22Rv1 (cell line): ENCODE data around the gene PDPN.

Experiments
- H3K27ac ChIP-seq: fragments of 450-650 bp; 2 replicates; pipeline ENCODE4 v1.5.1; 2017
- CTCF ChIP-seq: fragments of 450-650 bp; IDR thresholded peaks from 2 replicates; pipeline ENCODE4 v1.5.1; 2017; ENCODE audit warnings: mild to moderate bottlenecking
- ZFX ChIP-seq: fragments of 450-650 bp; IDR thresholded peaks from 2 replicates; pipeline ENCODE4 v1.6.1; 2017; ENCODE audit warnings: antibody characterized with exemption, borderline replicate concordance

The PDPN gene

GRCh38 chr1:13618483-13618882, 34.9 kb downstream of the PDPN start:
- TF ChIP-seq CTCF: no peak
- H3K27ac ChIP-seq: no peak overlapping the region

GRCh38 chr1:13619909-13620308, 36.3 kb downstream of the PDPN start:
- TF ChIP-seq CTCF: no peak
- no peak for TF ChIP-seq ZFX
- no peak overlapping the region for H3K27ac ChIP-seq

GRCh38 chr1:13620825-13621224, 37.2 kb downstream of the PDPN start:
- no peak for TF ChIP-seq CTCF
- TF ChIP-seq ZFX: no peak
- H3K27ac ChIP-seq: no peak overlapping the region

- no peak overlapping the region for H3K27ac ChIP-seq
- no peak for TF ChIP-seq ZFX
- no peak for TF ChIP-seq CTCF
Observed at GRCh38 chr1:13622446-13622845, 38.8 kb downstream of the PDPN start.

GRCh38 chr1:13623021-13623637, 39.5 kb downstream of the PDPN start:
- no peak overlapping the region for H3K27ac ChIP-seq
- no peak for TF ChIP-seq CTCF
- TF ChIP-seq ZFX: no peak

GRCh38 chr1:13624526-13624925, 40.9 kb downstream of the PDPN start:
- no peak overlapping the region for H3K27ac ChIP-seq
- TF ChIP-seq CTCF: no peak
- TF ChIP-seq ZFX: no peak

GRCh38 chr1:13627127-13627526, 43.5 kb downstream of the PDPN start:
- TF ChIP-seq ZFX: no peak
- no peak for TF ChIP-seq CTCF
- no peak overlapping the region for H3K27ac ChIP-seq
